ENCODE results near the gene HIVEP3.

Gene HIVEP3

DNA sequence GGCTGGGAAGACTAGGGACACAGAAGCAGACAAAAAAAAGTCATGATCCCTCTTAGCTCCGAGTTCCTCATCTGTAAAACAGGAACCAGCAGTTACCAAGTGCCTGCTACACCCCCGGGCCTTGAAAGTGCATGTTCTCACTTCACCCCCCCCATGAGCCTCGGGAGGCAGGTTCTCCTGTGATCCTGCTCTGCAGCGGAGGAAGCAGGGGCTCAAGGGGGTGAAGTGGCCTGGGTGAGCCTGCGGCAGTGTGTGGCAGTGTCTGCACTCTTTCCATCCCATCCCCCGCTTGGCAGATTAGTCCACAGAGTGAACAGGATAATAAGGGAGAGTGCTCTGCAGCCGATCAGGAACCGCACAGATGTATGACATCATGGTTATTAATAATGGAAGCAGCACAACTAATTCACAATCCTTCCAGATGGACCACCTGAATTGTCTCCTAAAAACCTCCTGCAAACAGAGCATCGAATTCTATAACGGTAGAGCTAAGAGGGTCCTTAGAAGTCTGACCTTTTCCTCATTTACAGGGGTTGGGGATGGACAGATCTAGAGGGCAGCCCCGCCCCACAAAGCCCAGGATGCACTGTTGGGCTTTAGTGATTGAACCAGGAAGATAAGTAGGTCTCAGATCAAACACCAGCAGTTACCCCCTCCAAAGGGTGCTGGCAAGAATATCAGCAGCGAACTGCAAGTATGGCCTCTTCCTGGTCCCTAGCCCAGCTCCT is 260.1 kb downstream of the HIVEP3 start:
- no peak overlapping the region for H3K4me3 ChIP-seq (ENCODE audit: low read depth, low read length)
- no peaks in the 10 kb centered on the region for H3K9me3 ChIP-seq (ENCODE audit: control insufficient read depth, insufficient read depth, low read depth, low read length)
- no peak overlapping the region for H3K27ac ChIP-seq (ENCODE audit: extremely low read depth, low read depth, low read length)
- TF ChIP-seq, protein P1, sequence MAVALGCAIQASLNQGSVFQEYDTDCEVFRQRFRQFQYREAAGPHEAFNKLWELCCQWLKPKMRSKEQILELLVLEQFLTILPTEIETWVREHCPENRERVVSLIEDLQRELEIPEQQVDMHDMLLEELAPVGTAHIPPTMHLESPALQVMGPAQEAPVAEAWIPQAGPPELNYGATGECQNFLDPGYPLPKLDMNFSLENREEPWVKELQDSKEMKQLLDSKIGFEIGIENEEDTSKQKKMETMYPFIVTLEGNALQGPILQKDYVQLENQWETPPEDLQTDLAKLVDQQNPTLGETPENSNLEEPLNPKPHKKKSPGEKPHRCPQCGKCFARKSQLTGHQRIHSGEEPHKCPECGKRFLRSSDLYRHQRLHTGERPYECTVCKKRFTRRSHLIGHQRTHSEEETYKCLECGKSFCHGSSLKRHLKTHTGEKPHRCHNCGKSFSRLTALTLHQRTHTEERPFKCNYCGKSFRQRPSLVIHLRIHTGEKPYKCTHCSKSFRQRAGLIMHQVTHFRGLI (tag by site-specific recombination; IDR thresholded peaks at IDR 0.05), result peak; percentile 87
- TF ChIP-seq, protein P2, sequence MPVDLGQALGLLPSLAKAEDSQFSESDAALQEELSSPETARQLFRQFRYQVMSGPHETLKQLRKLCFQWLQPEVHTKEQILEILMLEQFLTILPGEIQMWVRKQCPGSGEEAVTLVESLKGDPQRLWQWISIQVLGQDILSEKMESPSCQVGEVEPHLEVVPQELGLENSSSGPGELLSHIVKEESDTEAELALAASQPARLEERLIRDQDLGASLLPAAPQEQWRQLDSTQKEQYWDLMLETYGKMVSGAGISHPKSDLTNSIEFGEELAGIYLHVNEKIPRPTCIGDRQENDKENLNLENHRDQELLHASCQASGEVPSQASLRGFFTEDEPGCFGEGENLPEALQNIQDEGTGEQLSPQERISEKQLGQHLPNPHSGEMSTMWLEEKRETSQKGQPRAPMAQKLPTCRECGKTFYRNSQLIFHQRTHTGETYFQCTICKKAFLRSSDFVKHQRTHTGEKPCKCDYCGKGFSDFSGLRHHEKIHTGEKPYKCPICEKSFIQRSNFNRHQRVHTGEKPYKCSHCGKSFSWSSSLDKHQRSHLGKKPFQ (tag by site-specific recombination; IDR thresholded peaks at IDR 0.05), result no peak
- TF ChIP-seq, protein P3, sequence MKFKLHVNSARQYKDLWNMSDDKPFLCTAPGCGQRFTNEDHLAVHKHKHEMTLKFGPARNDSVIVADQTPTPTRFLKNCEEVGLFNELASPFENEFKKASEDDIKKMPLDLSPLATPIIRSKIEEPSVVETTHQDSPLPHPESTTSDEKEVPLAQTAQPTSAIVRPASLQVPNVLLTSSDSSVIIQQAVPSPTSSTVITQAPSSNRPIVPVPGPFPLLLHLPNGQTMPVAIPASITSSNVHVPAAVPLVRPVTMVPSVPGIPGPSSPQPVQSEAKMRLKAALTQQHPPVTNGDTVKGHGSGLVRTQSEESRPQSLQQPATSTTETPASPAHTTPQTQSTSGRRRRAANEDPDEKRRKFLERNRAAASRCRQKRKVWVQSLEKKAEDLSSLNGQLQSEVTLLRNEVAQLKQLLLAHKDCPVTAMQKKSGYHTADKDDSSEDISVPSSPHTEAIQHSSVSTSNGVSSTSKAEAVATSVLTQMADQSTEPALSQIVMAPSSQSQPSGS (tag by site-specific recombination; IDR thresholded peaks at IDR 0.05; ENCODE audit: low read depth), result peak; percentile 69; the same call in 1 of the 2 replicates
- no peaks in the 10 kb centered on the region for H3K4me1 ChIP-seq (ENCODE audit: control insufficient read depth, insufficient read depth, low read length)
- ChIA-PET POLR2A (no interaction called here), CTCF (interaction anchor here (0.6 kb wide), 1 partner anchor 686 kb away, joined by 5 read pairs; no protein-coding TSS in a partner anchor)
- no peaks in the 10 kb centered on the region for H3K36me3 ChIP-seq (ENCODE audit: control insufficient read depth in 2 of 2, insufficient read depth in 1 of 2, low read length in 2 of 2)

DNA sequence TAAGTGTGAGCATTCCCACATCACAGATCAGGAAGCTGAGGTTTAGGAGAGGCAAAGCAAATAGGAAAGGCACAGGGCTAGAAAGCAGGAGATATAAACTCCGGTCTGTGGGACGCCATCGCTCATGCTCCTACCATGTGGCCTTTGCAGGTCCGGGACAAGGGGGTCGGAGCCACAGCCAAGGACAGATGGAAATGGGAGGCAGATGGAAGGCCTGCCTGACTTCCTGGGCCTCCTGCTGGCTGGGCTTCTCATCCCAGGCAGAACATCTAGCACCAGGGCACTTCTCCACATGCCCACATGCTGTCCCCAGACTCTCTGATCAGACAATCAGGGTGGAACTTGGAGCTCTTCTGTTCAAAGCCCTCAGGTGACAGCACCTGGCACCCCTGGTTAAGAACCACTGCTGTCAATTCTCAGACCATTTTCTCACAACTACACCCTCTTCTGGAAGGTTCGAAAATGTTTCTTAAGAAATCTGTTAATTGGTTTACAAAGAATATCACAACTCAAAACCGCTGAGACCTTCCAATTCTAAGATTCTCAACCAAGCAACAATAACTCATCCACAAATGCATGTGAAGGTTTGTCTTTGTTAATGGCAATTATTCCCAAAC is 260.9 kb downstream of the HIVEP3 start:
- TF ChIP-seq ZSCAN23 (tag by site-specific recombination; IDR thresholded peaks at IDR 0.05) (no peak), ZNF121 (tag by site-specific recombination; IDR thresholded peaks at IDR 0.05) (no peak), KLF9 (tag by site-specific recombination; IDR thresholded peaks at IDR 0.05; ENCODE audit: low read depth) (no peak), MEIS1 (CRISPR knock-in tag; IDR thresholded peaks at IDR 0.05; ENCODE audit: borderline replicate concordance) (no peak), ZNF423 (tag by site-specific recombination; IDR thresholded peaks at IDR 0.05) (no peak), ZNF169 (tag by site-specific recombination; IDR thresholded peaks at IDR 0.05) (no peak), ZNF140 (tag by site-specific recombination; IDR thresholded peaks at IDR 0.05) (no peak), ZNF24 (tag by site-specific recombination; IDR thresholded peaks at IDR 0.05) (no peak), ZNF529 (tag by site-specific recombination; IDR thresholded peaks at IDR 0.05; ENCODE audit: insufficient replicate concordance) (no peak), ZBTB1 (tag by site-specific recombination; IDR thresholded peaks at IDR 0.05) (no peak), ZNF48 (tag by site-specific recombination; IDR thresholded peaks at IDR 0.05) (no peak), ZNF146 (tag by site-specific recombination; IDR thresholded peaks at IDR 0.05) (no peak), ZNF202 (tag by site-specific recombination; IDR thresholded peaks at IDR 0.05; ENCODE audit: borderline replicate concordance) (no peak), ZNF433 (tag by site-specific recombination; IDR thresholded peaks at IDR 0.05; ENCODE audit: low read depth) (no peak)
- TF ChIP-seq, protein P4, sequence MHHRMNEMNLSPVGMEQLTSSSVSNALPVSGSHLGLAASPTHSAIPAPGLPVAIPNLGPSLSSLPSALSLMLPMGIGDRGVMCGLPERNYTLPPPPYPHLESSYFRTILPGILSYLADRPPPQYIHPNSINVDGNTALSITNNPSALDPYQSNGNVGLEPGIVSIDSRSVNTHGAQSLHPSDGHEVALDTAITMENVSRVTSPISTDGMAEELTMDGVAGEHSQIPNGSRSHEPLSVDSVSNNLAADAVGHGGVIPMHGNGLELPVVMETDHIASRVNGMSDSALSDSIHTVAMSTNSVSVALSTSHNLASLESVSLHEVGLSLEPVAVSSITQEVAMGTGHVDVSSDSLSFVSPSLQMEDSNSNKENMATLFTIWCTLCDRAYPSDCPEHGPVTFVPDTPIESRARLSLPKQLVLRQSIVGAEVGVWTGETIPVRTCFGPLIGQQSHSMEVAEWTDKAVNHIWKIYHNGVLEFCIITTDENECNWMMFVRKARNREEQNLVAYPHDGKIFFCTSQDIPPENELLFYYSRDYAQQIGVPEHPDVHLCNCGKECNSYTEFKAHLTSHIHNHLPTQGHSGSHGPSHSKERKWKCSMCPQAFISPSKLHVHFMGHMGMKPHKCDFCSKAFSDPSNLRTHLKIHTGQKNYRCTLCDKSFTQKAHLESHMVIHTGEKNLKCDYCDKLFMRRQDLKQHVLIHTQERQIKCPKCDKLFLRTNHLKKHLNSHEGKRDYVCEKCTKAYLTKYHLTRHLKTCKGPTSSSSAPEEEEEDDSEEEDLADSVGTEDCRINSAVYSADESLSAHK (tag by site-specific recombination; IDR thresholded peaks at IDR 0.05), result no peak
- TF ChIP-seq, protein P5, sequence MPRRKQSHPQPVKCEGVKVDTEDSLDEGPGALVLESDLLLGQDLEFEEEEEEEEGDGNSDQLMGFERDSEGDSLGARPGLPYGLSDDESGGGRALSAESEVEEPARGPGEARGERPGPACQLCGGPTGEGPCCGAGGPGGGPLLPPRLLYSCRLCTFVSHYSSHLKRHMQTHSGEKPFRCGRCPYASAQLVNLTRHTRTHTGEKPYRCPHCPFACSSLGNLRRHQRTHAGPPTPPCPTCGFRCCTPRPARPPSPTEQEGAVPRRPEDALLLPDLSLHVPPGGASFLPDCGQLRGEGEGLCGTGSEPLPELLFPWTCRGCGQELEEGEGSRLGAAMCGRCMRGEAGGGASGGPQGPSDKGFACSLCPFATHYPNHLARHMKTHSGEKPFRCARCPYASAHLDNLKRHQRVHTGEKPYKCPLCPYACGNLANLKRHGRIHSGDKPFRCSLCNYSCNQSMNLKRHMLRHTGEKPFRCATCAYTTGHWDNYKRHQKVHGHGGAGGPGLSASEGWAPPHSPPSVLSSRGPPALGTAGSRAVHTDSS (tag by site-specific recombination; IDR thresholded peaks at IDR 0.05), result no peak
- TF ChIP-seq, protein P6, sequence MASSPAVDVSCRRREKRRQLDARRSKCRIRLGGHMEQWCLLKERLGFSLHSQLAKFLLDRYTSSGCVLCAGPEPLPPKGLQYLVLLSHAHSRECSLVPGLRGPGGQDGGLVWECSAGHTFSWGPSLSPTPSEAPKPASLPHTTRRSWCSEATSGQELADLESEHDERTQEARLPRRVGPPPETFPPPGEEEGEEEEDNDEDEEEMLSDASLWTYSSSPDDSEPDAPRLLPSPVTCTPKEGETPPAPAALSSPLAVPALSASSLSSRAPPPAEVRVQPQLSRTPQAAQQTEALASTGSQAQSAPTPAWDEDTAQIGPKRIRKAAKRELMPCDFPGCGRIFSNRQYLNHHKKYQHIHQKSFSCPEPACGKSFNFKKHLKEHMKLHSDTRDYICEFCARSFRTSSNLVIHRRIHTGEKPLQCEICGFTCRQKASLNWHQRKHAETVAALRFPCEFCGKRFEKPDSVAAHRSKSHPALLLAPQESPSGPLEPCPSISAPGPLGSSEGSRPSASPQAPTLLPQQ (tag by site-specific recombination; IDR thresholded peaks at IDR 0.05), result no peak
- TF ChIP-seq, protein P7, sequence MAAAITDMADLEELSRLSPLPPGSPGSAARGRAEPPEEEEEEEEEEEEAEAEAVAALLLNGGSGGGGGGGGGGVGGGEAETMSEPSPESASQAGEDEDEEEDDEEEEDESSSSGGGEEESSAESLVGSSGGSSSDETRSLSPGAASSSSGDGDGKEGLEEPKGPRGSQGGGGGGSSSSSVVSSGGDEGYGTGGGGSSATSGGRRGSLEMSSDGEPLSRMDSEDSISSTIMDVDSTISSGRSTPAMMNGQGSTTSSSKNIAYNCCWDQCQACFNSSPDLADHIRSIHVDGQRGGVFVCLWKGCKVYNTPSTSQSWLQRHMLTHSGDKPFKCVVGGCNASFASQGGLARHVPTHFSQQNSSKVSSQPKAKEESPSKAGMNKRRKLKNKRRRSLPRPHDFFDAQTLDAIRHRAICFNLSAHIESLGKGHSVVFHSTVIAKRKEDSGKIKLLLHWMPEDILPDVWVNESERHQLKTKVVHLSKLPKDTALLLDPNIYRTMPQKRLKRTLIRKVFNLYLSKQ (tag by site-specific recombination; IDR thresholded peaks at IDR 0.05; ENCODE audit: borderline replicate concordance), result no peak
- no peaks in the 10 kb centered on the region for H3K36me3 ChIP-seq (ENCODE audit: control insufficient read depth in 2 of 2, insufficient read depth in 1 of 2, low read length in 2 of 2)
- no peaks in the 10 kb centered on the region for H3K9me3 ChIP-seq (ENCODE audit: control insufficient read depth, insufficient read depth, low read depth, low read length)
- no peak overlapping the region for H3K4me3 ChIP-seq (ENCODE audit: low read depth, low read length)
- ChIA-PET POLR2A (no interaction called here), CTCF (interaction anchor here (0.6 to 0.7 kb wide), 2 partner anchors 100 to 687 kb away, joined by 3 to 5 read pairs; no protein-coding TSS in a partner anchor)
- no peak overlapping the region for H3K27ac ChIP-seq (ENCODE audit: extremely low read depth, low read depth, low read length)
- H3K4me1 ChIP-seq (ENCODE audit: control insufficient read depth, insufficient read depth, low read length), result no peaks in the 10 kb centered on the region

Measured in HEK293 (cell line).